Stimulated activated CD8-positive, alpha-beta memory T cell treated with anti-CD3 and anti-CD28 coated beads, Interleukin-7, amount 100 ng/mL, for 24 hours (primary cell): Measurements from ENCODE around the gene FIGN.

Source experiments
- DNase-seq: peaks from one replicate; pipeline ENCODE4 v3.0.0-alpha.2; 2020; ENCODE audit warnings: low read depth

The FIGN gene, protein sequence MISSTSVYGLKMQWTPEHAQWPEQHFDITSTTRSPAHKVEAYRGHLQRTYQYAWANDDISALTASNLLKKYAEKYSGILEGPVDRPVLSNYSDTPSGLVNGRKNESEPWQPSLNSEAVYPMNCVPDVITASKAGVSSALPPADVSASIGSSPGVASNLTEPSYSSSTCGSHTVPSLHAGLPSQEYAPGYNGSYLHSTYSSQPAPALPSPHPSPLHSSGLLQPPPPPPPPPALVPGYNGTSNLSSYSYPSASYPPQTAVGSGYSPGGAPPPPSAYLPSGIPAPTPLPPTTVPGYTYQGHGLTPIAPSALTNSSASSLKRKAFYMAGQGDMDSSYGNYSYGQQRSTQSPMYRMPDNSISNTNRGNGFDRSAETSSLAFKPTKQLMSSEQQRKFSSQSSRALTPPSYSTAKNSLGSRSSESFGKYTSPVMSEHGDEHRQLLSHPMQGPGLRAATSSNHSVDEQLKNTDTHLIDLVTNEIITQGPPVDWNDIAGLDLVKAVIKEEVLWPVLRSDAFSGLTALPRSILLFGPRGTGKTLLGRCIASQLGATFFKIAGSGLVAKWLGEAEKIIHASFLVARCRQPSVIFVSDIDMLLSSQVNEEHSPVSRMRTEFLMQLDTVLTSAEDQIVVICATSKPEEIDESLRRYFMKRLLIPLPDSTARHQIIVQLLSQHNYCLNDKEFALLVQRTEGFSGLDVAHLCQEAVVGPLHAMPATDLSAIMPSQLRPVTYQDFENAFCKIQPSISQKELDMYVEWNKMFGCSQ

DNA sequence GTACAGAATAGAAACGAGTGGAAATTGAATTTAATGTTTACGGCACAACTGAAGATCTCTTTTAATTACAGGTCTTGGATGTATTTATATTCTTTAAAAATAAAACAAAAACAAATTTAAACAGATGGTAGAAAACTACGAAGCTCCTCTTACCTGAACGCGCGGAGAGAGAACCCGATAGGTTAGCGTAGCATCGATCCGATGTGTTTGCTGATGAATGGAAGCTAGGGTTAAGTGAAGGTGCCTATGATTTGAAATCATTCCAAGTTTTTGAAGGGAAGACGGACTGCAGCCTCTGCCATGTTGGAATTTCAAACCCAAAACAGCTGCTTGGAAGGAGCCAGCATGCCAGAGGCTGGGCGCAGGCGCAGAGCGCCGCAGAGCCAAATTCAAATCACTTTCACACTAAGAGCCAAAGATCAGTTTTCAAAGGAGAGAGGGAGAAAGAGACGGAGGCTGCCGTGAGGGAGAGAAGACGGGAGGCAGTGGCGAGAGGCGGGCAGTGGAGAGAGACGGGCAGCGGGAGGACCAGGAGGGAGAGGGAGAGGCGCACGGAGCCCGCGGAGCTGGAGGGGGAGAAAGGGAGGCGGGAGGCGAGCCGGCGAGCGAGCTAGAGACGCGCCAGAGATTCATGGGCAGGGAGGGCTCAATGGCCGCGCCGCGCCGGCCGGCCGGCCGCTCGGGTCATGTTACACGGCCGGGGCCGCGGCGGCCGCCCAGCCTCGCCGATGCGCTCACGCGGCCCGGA is at the start of gene FIGN:
Gene FIGN (minus strand): TSS at position 324 of the 748 bp plus-strand sequence. CDS start 1,081 bp downstream, outside the sequence.
- no peak for DNase-seq

DNA sequence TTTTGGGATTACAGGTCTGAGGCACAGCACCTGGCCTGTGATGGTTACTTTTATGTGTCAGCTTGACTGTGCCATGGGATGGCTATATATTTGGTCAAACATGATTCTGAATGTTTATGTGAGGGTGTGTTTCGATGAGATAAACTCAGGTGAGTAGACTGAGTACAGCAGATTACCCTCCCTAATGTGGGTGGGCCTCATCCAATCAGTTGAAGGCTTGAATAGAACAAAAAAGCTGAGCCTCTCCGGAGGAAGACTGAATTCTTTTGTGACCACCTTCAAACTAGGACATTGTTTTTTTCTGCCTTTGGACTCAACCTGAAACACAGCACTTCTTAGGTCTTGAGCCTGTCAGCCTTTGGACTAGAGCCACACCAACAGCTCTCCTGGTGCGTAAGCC is 49.4 kb upstream of the FIGN start:
- no peak for DNase-seq

DNA sequence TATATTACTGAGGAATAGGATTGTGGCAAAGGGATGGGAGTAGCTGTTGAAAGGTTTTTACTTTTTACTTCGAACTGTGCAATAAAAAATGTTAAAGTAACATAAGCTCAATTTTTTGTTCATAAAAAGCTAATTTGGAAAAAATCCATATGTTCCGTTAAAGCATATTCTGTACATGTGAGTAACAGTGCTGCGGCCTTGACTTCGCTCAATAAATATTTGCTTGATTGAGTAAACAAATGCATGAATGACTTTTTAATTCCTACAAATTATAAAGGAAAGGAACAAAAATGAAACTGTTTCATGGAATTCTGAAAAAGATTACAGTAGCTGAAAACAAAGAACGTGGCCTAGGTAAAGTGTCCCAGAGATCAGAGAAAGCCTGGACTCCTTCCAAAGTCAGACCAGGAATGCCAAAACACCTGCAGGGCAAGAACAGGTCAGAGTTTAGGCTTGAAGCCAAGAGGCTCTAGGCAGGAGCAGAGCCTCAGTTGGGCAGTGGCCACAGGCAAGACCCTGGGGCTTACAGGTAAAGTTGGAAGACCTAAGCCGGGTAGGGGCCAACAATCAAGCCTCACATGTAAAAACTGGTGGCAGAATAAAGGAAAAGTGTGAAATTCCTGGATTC is 44.3 kb upstream of the FIGN start:
- no peak for DNase-seq

DNA sequence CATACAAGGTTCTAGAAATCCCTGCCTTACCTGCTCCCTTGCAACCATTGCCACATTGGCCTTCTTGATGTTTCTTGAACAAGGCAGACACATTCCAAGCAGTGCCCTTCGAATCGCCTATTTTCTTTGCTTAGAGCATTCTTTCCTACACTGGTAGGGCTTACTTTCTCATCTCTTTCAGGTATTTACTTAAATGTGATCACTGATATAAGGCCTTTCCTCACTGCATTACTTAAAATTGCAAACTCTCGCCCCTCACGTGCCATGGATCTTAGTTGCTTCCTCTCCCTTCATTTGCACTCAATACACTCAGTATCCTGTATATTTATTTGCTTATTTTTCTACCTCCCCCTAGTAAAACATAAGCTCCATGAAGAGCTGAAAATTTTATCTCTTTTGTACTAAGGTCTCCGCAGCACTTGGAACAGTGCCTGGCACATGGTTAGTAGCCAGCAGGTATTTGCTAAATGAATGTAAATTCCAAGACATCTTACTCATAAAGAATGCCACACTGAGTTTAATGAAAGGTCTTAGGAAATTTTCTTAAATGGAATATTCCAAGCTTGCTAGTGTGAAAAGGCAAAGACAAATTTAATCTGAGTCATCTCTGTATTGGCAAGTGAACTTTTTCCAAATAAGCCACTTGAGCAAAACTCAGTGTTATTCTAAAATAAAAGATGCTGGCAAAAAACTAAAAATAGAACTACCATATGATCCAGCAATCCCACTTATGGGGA is 42.4 kb upstream of the FIGN start:
- DNase-seq, result no peak

DNA sequence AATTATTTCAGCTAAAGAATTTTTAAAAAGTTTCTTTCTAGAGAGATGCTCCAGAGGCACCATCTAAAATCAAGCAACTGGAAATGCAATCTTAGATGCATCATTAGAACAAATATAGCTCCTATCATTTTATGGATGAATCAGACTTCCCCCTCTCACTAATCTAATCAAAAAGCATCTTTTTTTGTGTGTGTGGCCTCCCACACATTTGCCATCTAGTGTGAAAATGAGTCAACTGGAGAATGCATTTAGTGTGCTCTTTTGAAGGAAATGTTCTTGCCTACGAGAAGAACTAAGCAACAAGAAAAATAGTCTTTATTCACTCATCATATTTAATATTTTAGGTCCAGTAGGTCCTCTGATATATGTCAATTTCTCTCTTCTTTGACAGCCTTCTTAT is 39.5 kb upstream of the FIGN start:
- no peak for DNase-seq

DNA sequence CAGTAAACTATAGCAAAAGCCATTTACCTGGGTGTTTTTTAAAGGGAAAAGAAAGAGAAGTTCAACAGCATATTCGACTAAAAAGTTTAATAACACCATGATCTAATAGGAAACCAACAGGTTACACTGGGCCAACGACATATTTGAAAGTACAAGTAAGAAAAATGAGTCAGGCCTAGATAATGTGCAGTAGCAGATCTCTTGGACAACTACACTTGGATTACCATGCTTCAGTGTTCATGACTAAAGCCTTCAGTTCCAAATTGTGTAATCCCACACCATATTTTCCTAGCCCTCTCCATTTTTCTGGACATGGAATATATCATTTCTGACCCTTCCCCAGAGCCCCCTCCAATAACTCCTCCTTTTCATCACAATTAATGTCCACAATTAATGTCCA is 39.1 kb upstream of the FIGN start:
- no peak for DNase-seq

DNA sequence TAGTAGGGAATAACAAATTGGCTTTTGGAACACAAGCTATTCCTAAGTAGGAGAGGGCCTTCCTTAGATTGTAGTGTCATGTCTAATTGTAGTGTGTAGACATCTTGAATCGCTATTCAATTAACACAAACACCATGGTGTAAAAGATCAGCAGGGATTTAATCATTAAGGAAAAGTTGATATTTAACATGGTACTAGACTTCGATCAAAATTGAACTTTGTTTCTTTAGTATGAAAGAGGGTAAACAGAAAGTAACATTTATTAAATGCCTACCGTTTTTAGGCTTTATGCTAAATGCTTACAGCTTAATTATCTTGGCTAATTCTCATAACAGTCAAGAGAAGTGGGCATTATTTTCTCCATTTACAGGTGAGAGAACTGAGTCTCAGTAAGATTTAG is 37.5 kb upstream of the FIGN start:
- no peak for DNase-seq

DNA sequence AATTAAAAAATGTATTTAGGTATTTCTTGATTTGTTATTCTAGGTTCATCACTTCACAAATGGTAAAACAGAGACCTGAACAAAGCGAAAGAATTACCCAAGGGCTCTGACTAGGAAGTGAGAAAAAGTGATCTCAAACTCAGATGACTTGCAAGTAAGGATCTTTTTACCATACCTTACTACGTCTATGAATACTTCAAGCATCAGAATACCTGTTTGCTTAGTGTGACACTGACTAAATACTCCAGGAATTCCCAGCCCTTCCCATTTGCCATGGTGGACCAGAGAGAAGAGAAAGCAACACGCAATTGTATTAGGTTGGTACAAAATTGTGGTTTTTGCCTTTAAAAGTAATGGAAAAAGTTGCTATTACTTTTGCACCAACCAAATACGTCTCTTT is 35.8 kb upstream of the FIGN start:
- DNase-seq, result no peak

DNA sequence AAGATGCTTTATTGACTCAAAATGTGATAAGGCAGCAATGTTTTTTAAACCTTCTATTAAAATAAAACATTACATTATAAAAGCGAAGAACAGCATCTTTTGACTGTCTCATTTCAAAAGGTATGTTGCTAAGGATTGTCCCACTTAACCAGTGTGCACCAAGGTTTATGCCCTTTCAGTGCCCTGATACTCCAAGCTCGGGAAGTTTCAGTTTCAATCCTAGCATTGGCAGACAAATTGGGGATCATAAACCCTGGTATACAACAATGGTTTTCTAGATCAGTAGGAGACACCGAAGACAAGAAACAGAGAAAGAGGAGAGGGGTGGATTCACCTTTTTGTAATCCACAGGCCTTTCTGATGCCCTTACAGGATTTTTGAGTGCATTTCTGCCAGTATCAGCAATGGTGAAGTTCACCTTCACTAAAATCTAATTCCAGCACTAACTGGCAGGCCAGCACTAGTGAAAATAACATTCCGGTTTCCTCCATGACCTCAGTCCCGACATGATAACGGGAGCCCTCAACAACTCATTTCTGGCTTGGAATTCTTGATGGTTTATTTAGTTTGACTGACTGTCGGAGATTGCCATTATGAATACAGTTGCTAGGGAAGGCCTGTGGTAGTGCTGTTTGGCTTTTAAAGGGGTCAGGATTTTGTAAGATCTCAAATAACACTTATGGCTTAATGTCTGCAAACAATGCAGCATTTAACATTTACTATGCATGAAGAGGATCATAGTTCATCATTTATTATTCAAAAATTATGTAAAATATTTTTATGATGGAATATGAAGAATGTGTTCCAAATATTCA is 33.3 kb upstream of the FIGN start:
- no peak for DNase-seq

DNA sequence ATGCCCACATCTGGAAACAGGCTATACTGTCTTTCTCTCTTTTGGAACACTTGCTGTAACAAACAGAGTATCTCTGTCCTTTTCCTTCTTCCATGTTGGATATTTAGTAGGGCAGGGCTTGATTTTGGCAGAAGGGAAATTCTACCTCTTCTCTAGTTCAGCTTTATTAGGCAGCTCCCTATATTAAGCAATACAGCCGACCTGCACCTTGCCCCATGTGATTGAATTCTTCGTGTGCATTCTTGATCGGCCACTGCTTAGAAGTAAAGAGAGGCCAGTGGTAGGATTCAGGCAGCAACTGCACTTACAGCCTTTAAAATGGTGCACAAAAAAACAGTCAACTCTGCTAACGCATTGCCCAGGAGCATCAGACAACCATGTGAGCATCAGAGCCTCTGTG is 31.3 kb upstream of the FIGN start:
- DNase-seq, result no peak

DNA sequence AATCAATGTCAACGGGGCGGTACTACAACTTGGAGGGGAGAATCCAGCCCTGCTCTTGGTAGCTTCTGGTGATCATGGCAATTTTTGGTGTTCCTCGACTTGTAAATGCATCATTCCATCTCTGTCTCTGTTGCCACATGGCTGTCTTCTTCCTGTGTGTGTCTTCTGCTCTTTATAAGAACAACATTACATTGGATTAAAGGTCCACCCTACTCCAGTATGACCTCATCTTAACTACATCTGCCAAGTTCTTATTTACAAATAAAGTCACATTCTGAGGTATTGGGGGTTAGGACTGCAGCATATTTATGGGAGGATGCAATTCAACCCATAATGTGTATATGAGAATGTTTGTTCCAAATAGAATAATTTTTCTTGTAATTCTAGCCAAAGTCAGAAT is 28.8 kb upstream of the FIGN start:
- DNase-seq, result no peak

DNA sequence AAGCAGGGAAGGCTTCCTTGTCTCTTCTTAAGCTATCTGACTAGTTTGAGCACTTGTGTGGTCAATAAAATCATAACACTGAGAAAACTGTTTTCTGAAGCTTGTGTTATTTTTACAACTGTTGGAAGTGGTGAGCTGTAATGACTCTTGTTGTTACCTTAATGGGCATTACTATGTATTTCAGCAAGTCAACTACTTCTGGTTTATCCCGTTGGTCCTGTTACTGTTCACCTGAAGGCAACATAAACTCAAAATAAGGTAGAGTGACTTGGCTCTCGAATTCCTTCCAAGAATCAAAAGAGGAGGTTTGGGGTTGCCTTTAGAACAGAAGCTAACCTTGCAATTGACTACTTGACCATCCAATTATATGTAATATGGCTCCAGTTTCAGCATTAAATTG is 23.2 kb upstream of the FIGN start:
- DNase-seq, result no peak

DNA sequence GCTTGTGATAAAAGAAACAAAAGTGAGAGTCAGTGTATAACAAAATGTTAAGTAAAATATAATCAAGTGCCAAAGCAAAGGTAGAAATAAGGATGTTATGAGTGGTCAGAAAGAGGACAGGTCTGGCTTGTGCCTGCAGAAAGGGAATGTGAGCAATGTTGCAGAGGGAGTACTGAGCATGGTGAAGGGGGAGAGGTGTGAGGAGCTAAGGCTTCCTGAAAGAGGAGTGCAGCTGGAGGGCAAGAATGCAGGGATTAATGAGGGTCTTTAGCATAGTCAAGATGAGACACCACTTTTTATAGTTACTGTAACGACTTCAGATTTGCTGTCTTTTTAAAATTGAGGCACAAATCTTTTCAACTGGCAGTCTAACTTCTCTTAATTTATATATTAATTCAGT is 22.0 kb upstream of the FIGN start:
- DNase-seq, result no peak

DNA sequence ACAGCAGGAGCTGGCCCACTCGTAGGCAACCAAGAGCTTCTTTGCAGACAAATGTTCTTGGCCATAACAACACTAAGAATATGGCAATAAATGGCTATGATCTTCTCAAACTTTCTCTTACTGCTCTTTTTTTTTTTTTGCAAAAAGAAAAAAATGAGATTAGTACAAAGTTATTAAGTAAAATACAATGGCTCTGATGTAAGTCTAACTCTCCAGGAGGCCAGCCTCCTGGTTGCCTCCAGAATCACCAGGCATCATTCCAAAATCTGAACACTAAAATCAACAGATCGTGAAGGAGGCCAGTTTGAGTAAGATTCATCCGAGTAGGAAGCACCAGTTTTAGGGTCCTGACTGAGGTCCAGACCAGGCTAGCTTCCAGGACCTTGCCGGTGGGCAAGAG is 20.8 kb upstream of the FIGN start:
- DNase-seq, result no peak

DNA sequence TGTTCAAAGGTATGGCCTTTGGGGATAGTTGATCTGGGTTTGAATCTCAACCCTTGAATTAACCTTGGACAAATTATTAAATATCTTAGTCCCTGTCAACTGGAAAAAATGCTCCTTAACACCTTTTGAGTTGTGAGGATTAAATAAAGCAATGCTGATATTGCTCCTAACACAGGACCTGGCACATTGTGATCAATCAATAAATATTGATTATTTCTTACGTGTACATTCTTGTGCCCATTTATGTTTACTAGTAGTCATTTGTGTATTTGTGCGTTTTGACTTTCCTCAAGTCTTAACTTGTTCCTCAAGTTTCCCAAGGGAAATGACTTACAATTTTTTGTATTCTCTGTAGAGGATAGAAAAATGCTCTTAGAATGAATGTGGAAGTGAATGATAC is 19.6 kb upstream of the FIGN start:
- DNase-seq, result no peak

DNA sequence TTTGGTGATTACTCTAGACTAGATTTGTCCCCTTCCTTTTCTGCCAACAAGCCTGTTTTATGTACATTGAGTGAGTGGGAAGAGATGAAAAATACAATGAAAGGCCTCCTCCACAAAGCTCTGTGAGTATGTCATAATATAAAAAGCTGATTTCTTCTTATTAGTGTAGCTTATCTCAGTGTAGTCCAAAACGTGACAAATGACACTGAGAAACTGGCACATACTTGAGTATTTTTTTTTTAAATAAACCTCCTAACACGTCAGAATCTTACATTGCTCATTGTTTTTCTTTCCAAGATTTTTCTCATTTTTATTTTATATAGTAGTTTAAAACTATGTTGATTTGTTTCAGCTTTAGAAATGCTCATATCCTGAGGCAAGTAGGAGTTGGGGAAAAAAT is 17.9 kb upstream of the FIGN start:
- no peak for DNase-seq

DNA sequence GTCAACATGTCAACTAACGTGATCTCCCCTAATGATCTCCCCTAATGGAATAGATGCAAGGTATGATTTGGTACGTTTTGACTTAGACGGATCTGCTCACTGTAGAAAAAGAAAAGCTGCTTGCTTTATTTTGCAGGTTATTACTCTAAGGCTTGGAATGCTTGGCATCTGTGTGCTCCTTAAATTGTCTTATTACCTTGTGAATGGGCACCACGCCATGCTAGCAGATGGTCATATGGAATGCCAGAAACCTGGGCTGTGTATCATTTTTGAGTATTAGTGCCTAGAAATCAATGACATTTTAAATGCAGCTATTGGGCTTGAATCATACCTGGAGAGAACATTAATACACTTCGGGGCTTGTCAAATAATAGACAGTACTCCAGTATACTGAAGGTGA is 16.5 kb upstream of the FIGN start:
- DNase-seq, result no peak

DNA sequence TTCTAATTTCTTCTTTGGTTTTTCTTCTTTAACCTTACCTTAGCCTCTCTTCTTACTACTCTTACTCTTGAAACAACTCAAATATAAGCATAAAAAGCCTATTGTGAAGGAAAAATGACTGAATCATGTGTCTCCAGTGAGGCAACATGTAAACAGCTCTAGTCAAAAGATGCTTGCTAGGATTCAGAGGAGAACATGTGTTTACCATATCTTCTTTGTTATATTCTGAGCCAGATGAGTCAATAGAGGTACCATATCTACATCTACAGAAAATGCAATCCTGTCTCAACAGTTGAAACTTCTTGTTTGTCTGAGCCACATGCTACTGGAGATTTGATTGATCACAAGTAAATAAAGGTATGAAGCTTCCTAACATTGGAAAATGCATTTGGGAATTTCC is 15.9 kb upstream of the FIGN start:
- DNase-seq, result no peak

DNA sequence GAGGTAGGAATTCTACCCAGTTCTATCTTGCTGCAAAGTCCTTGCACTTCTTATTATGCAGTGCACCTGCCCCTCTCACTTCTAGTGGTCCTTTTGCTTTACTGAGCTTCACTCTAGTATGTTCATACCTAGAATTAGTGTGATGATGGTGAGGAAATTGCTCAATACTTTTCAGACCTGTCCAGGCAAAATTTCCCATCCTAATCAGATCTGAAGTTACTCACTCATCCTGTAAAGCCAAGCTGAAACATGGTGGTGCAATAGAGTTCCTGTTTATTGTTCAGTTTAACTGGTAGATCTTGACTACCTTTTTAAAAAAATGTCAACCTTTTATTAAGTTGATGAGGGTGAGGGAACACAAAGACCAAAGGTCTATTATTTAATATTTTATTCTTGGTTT is 12.6 kb upstream of the FIGN start:
- no peak for DNase-seq

DNA sequence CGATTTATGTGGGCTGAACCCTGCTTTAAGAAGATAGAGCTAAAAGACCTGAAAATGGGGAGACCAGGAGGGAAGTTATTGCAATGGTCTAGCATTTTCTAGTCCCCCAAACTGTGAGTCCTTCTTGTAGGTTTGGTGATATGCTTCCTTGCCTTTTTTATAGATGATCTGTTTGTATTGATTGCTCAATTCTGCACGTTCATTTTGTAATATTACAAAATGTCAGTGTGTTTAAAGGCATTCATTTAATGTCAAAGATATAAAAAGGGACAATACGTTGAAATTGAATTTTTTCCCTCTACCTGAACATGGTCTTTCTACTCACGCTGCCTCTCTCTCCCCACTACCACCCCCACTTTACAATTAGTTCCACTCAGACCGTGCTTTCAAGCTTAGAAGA is 5.6 kb upstream of the FIGN start:
- no peak for DNase-seq

DNA sequence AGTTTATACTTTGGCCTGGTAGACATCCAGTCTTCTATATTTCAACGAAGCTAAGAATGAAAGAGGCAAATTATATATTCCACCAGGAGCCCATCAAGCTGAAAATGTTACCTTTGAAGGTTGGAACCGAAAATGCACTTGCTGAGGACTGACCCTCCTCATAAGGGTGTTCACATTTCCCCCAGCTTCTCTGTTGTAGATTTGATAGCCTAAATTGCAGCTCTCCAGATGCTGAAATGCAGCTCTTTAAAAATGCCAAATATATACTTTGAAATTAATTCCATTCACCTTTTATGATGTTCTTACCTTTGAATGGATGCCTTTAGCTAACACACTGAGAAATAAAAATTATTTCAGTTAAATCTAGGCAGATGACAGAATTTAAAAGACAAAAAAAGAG is 1.8 kb upstream of the FIGN start:
- DNase-seq, result no peak
